HepG2 (cell line): ENCODE data around the gene WIZ.

Experiments
- RNF2 ChIP-seq: fragments of 450-650 bp; conservative IDR thresholded peaks from 2 replicates; pipeline ENCODE4 v1.6.1; 2016; ENCODE audit warnings: low read depth
- SP1 ChIP-seq, 2 experiments: fragments of 450-650 bp in 1 of 2; sonication (generic) in 1 of 2; formaldehyde crosslinking in 1 of 2; IDR thresholded peaks; 2 replicates each; pipeline versions ENCODE4 v1.4.0 to v1.6.1; 2016 to 2020; ENCODE audit warnings: missing genetic modification reagents in 1 of 2
- TAF1 ChIP-seq: sonication (generic); formaldehyde crosslinking; IDR thresholded peaks from 2 replicates; pipeline ENCODE4 v1.4.0; 2020; ENCODE audit warnings: missing genetic modification reagents
- ZNF430 ChIP-seq: sonication (generic); formaldehyde crosslinking; IDR thresholded peaks from 2 replicates; pipeline ENCODE4 v1.9.0; 2021; ENCODE audit warnings: mild to moderate bottlenecking, missing genetic modification reagents
- ZNF780A ChIP-seq: sonication (generic); formaldehyde crosslinking; IDR thresholded peaks from 2 replicates; pipeline ENCODE4 v1.8.0; 2022; ENCODE audit warnings: mild to moderate bottlenecking, missing genetic modification reagents, moderate library complexity
- TF ChIP-seq, protein P1 (sequence below): sonication (generic); formaldehyde crosslinking; IDR thresholded peaks from 2 replicates; pipeline ENCODE4 v1.5.0; 2020; ENCODE audit warnings: mild to moderate bottlenecking, missing genetic modification reagents, moderate library complexity
- TF ChIP-seq, protein P2 (sequence below): IDR thresholded peaks from 2 replicates; pipeline ENCODE4 v1.6.1; 2016; ENCODE audit warnings: low read depth, control low read depth

DNA sequence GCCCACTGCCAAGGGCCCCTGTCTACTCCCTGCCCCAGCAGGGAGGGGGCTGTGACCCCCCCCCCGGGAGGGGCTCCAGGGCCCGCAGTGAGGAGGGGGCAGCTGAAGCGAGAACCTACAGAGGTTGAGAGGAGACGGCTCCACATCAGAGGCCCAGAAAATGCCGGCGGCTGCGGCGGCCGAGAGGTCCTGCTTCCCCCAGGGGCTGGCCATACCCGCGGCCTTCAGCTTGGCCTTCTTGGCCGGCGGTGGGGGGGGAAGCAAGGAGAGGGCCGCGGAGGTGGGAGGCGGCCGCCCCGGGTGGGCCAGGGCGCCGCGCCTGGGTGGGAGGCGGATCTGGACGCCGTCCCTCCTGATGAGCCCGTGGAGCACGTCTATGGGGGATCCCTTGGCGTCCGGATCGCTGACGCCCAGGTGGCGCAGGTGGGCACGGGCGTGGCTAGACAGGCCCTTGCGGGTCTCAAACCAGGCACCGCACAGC is 21.7 kb downstream of the WIZ start:
- TF ChIP-seq SP1 (IDR thresholded peaks at IDR 0.05) (no peak), SP1 (CRISPR knock-in tag; IDR thresholded peaks at IDR 0.05) (no peak), TAF1 (CRISPR knock-in tag) (no peak), ZNF430 (CRISPR knock-in tag) (no peak), RNF2 (no peak), ZNF780A (CRISPR knock-in tag) (no peak)
- TF ChIP-seq, protein P1, sequence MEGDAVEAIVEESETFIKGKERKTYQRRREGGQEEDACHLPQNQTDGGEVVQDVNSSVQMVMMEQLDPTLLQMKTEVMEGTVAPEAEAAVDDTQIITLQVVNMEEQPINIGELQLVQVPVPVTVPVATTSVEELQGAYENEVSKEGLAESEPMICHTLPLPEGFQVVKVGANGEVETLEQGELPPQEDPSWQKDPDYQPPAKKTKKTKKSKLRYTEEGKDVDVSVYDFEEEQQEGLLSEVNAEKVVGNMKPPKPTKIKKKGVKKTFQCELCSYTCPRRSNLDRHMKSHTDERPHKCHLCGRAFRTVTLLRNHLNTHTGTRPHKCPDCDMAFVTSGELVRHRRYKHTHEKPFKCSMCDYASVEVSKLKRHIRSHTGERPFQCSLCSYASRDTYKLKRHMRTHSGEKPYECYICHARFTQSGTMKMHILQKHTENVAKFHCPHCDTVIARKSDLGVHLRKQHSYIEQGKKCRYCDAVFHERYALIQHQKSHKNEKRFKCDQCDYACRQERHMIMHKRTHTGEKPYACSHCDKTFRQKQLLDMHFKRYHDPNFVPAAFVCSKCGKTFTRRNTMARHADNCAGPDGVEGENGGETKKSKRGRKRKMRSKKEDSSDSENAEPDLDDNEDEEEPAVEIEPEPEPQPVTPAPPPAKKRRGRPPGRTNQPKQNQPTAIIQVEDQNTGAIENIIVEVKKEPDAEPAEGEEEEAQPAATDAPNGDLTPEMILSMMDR (CRISPR knock-in tag) = no peak
- TF ChIP-seq, protein P2, sequence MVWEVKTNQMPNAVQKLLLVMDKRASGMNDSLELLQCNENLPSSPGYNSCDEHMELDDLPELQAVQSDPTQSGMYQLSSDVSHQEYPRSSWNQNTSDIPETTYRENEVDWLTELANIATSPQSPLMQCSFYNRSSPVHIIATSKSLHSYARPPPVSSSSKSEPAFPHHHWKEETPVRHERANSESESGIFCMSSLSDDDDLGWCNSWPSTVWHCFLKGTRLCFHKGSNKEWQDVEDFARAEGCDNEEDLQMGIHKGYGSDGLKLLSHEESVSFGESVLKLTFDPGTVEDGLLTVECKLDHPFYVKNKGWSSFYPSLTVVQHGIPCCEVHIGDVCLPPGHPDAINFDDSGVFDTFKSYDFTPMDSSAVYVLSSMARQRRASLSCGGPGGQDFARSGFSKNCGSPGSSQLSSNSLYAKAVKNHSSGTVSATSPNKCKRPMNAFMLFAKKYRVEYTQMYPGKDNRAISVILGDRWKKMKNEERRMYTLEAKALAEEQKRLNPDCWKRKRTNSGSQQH (CRISPR knock-in tag) = no peak
